GM12865 (cell line): ENCODE measurements around the gene IL21R.
"Not testable (repeated sequence)": the region's sequence is repeated elsewhere in the genome, so short reads cannot be mapped to it uniquely, and the experiment has no call there.

Source experiments
- DNase-seq: peaks from one replicate; pipeline ENCODE4 v3.0.0; 2010; ENCODE audit warnings: low read depth
- H3K4me3 ChIP-seq: 2 replicates; pipeline ENCODE4 v1.5.1; 2011; ENCODE audit warnings: mild to moderate bottlenecking, low read depth, low read length, control low read depth
- CTCF ChIP-seq: IDR thresholded peaks from 2 replicates; pipeline ENCODE4 v1.5.1; 2011; ENCODE audit warnings: low read length, control low read depth, low read depth, inconsistent platforms; ENCODE audit not compliant: insufficient read depth; ENCODE audit errors: missing control alignments

Gene IL21R

GRCh38 chr16:27448532-27449433 lies 46.8 kb downstream of the IL21R start:
- no peak for TF ChIP-seq CTCF
- no peak overlapping the region for H3K4me3 ChIP-seq
- no peak for DNase-seq

GRCh38 chr16:27449434-27450195 lies 47.6 kb downstream of the IL21R start:
- H3K4me3 ChIP-seq, result no peak overlapping the region
- DNase-seq, result peak; percentile 82
- TF ChIP-seq CTCF, result no peak

- H3K4me3 ChIP-seq, result no peak overlapping the region
- no peak for DNase-seq
- no peak for TF ChIP-seq CTCF
Observed at GRCh38 chr16:27450196-27450549, 48.2 kb downstream of the IL21R start.

- TF ChIP-seq CTCF, result no peak
- H3K4me3 ChIP-seq, result no peak overlapping the region
- DNase-seq, result peak; percentile 49
Observed at GRCh38 chr16:27452569-27453493, 50.9 kb downstream of the IL21R start.

GRCh38 chr16:27453494-27453825 lies 51.5 kb downstream of the IL21R start:
- H3K4me3 ChIP-seq, result no peak overlapping the region
- DNase-seq, result no peak
- no peak for TF ChIP-seq CTCF

- DNase-seq, result no peak
- no peak for TF ChIP-seq CTCF
- no peak overlapping the region for H3K4me3 ChIP-seq
Observed at GRCh38 chr16:27455700-27456099, 53.7 kb downstream of the IL21R start.

GRCh38 chr16:27457605-27457900 lies 55.6 kb downstream of the IL21R start:
- H3K4me3 ChIP-seq, DNase-seq: not testable (repeated sequence)
